ENCODE data around the gene TRIM7. TPM values are rescaled to one million over a fixed set of nuclear protein-coding genes. Genes with fewer than 3 reads are reported as not detected.

Gene TRIM7
- total and polyA plus RNA-seq, 2 of the 4 experiments (the other 2 are of a cell fraction): 0.54 to 1.0 TPM

DNA sequence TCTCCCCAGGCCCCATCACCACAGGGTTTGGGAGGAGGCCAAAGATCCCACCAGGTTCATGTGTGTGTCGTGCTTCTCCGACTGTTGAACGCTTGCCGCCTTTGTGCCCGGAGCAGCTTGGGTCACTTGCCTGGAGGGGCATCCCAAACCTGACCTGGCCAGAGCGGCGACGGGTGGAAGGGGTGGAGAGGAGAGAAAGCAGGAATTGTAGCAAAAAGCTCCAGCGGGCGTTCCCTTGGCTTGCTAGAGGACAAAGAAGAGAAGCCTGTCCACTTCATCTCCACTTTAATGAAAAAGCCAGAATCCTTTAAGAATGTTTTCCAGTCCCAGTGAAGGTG, 15.2 kb upstream of the TRIM7 start:
- H2BK120ac ChIP-seq (ENCODE audit: low read depth, low read length): no peak overlapping the region
- H4K5ac ChIP-seq (ENCODE audit: low read depth, low read length): no peak overlapping the region
- no peak overlapping the region for H3K14ac ChIP-seq (replicated peaks; ENCODE audit: low read depth, low read length)
- no peak overlapping the region for H4K91ac ChIP-seq (ENCODE audit: insufficient read depth, low read depth, low read length)
- H3K18ac ChIP-seq (ENCODE audit: low read depth, low read length): no peak overlapping the region
- no CpG with 5 or more reads among the region's 10 CpGs for WGBS, 2 experiments (ENCODE audit: extremely low coverage in 2 of 2, insufficient read length in 1 of 2)
- no peak overlapping the region for H3K4me2 ChIP-seq (ENCODE audit: low read depth, low read length)
- H2AK5ac ChIP-seq (ENCODE audit: low read depth, low read length): no peak overlapping the region
- ChIA-PET CTCF (interaction anchor here (0.5 kb wide), 1 partner anchor 657 kb away, joined by 4 read pairs; no protein-coding TSS in a partner anchor), POLR2A (ENCODE audit: unreplicated experiment) (no interaction called here)
- H3K4ac ChIP-seq (ENCODE audit: low read depth, low read length): no peak overlapping the region
- H4K8ac ChIP-seq (ENCODE audit: low read depth in 2 of 2, low read length in 2 of 2): no peak overlapping the region
- dilution Hi-C loops (cut with HindIII; ENCODE audit: low sequenced_read_pairs, unreplicated experiment): no loop called here
- peaks cover 22% of the 10 kb centered on the region for H3K9me1 ChIP-seq (ENCODE audit: insufficient read depth, low read length)
- DNase-seq: no peak
- H2BK15ac ChIP-seq (ENCODE audit: low read depth, low read length): no peak overlapping the region
- H3K27me3 ChIP-seq (ENCODE audit: control insufficient read depth, insufficient read depth, low read length): no peaks in the 10 kb centered on the region
- peaks cover 12 to 16% of the 10 kb centered on the region in 2 experiments for H3K79me1 ChIP-seq (ENCODE audit: low read depth in 1 of 2, low read length in 2 of 2)
- no peak overlapping the region for H2BK20ac ChIP-seq (ENCODE audit: low read depth, low read length)
- ATAC-seq (ENCODE audit: low read depth): no peak
- peak overlapping the region; percentile 63 for H2AK9ac ChIP-seq (replicated peaks; ENCODE audit: low read depth, low read length, poor library complexity)
- H3K9ac ChIP-seq (ENCODE audit: low read depth, low read length): no peak overlapping the region
- no peak for TF ChIP-seq FOS (IDR thresholded peaks at IDR 0.05; ENCODE audit: low read depth, low read length)
- TF ChIP-seq, protein P1, sequence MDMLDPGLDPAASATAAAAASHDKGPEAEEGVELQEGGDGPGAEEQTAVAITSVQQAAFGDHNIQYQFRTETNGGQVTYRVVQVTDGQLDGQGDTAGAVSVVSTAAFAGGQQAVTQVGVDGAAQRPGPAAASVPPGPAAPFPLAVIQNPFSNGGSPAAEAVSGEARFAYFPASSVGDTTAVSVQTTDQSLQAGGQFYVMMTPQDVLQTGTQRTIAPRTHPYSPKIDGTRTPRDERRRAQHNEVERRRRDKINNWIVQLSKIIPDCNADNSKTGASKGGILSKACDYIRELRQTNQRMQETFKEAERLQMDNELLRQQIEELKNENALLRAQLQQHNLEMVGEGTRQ (IDR thresholded peaks at IDR 0.05; ENCODE audit: low read depth, low read length): no peak
- no peak for TF ChIP-seq CHD1 (IDR thresholded peaks at IDR 0.05; ENCODE audit: low read depth, low read length)
- TF ChIP-seq MAFK (IDR thresholded peaks at IDR 0.05; ENCODE audit: low read depth, low read length): no peak
- no peak for TF ChIP-seq BHLHE40 (IDR thresholded peaks at IDR 0.05; ENCODE audit: low read depth, low read length)
- no peak overlapping the region for H3K23ac ChIP-seq (ENCODE audit: low read depth, low read length)
- H3K4me3 ChIP-seq (ENCODE audit: insufficient read depth, low read depth, low read length): no peak overlapping the region
- intact Hi-C loops (cut with micrococcal nuclease): no loop called here
- peaks cover 15% of the 10 kb centered on the region for H4K20me1 ChIP-seq (ENCODE audit: insufficient read depth, low read length)
- H3K4me1 ChIP-seq (ENCODE audit: control insufficient read depth, insufficient read depth, low read length): peaks cover 7% of the 10 kb centered on the region
- H2BK5ac ChIP-seq (ENCODE audit: low read depth, low read length, poor library complexity, severe bottlenecking): no peak overlapping the region
- no peaks in the 10 kb centered on the region for H3K9me3 ChIP-seq (ENCODE audit: control insufficient read depth, insufficient read depth, low read length)
- H2AFZ ChIP-seq (replicated peaks; ENCODE audit: low read length, poor library complexity): peak overlapping the region; percentile 26
- no peak overlapping the region for H3K56ac ChIP-seq (ENCODE audit: extremely low read depth, insufficient read depth, low read length)
- H3K27ac ChIP-seq (ENCODE audit: insufficient read depth, low read length): no peak overlapping the region
- BruUV-seq (replicated peaks): no TSS peak
- in situ Hi-C loops (cut with MboI; ENCODE audit: low sequenced_read_pairs): no loop called here
- no peaks in the 10 kb centered on the region; the same call in 1 of the 2 replicates for H3K36me3 ChIP-seq (ENCODE audit: control insufficient read depth, insufficient read depth, low read length)

All from IMR-90 (cell line).